ENCODE data around the gene FUT6.

DNA sequence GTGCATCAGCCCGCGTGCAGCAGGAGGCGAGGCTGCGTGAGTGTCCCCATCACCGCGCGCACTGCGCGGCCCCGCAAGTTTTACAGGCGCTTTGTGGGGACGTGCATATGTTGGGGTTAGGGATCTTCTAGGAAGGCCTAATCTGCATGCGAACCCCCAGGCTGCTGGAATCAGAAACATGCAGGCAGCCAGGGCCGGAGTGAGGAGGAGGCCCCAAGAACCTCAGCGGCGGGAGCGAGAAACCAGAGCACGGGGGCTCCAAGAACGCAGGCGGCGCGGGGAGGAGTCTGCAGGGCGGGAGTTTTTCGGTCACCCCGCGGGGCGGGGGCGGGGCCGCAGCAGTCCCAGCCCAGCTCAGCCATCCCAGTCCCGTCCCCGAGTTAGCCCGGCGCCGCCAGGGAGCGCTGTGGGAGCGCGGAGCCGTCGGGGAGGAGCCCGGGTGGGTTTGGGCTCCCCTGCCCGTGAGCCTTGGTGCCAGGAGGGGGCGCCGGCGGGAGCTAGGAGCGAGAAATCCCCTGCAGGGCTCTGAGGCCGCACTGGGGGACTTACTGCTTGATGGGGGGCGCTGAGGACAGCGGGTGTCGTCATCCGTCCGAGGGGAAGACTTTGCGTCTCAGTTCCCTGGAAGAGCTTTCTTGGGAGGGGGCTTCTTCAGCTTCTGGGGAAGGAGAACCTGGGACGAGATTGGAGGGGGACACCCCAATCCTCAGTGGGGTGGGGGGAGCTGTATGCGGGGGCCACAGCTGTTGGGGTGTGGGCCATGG is 35.6 kb downstream of the FUT6 start:
- TF ChIP-seq, protein P1, sequence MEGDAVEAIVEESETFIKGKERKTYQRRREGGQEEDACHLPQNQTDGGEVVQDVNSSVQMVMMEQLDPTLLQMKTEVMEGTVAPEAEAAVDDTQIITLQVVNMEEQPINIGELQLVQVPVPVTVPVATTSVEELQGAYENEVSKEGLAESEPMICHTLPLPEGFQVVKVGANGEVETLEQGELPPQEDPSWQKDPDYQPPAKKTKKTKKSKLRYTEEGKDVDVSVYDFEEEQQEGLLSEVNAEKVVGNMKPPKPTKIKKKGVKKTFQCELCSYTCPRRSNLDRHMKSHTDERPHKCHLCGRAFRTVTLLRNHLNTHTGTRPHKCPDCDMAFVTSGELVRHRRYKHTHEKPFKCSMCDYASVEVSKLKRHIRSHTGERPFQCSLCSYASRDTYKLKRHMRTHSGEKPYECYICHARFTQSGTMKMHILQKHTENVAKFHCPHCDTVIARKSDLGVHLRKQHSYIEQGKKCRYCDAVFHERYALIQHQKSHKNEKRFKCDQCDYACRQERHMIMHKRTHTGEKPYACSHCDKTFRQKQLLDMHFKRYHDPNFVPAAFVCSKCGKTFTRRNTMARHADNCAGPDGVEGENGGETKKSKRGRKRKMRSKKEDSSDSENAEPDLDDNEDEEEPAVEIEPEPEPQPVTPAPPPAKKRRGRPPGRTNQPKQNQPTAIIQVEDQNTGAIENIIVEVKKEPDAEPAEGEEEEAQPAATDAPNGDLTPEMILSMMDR (IDR thresholded peaks at IDR 0.05): peak; percentile 69 to 95 (median 86)
- no peak for TF ChIP-seq POLR2A (IDR thresholded peaks at IDR 0.05)
